ENCODE measurements around the gene FBXO46.
"Not testable (repeated sequence)": the region's sequence is repeated elsewhere in the genome, so short reads cannot be mapped to it uniquely, and the experiment has no call there.

Gene FBXO46

GRCh38 chr19:45728683-45729082 lies 2.0 kb downstream of the FBXO46 start:
- DNase-seq (ENCODE audit: low spot score), result not testable (repeated sequence)

- not testable (repeated sequence) for DNase-seq (ENCODE audit: low spot score)
These were observed 10.6 kb downstream of the FBXO46 start for GRCh38 chr19:45720065-45720464.

GRCh38 chr19:45717983-45718650 lies 12.6 kb downstream of the FBXO46 start:
- no peak for DNase-seq (ENCODE audit: low spot score)

- peak; percentile 99 for DNase-seq (ENCODE audit: low spot score)
These were observed 13.3 kb downstream of the FBXO46 start for GRCh38 chr19:45717131-45717982.

GRCh38 chr19:45716359-45717130 lies 14.2 kb downstream of the FBXO46 start:
- DNase-seq (ENCODE audit: low spot score), result no peak

- DNase-seq (ENCODE audit: low spot score), result no peak
These were observed 15.6 kb downstream of the FBXO46 start for GRCh38 chr19:45715139-45715538.

- DNase-seq (ENCODE audit: low spot score), result no peak
These were observed 17.6 kb downstream of the FBXO46 start for GRCh38 chr19:45713141-45713540.

- DNase-seq (ENCODE audit: low spot score), result no peak
These were observed 18.0 kb downstream of the FBXO46 start for GRCh38 chr19:45712699-45713067.

- DNase-seq (ENCODE audit: low spot score), result no peak
These were observed 18.6 kb downstream of the FBXO46 start for GRCh38 chr19:45711851-45712698.

- no peak for DNase-seq (ENCODE audit: low spot score)
These were observed 20.2 kb downstream of the FBXO46 start for GRCh38 chr19:45710356-45711130.

GRCh38 chr19:45705710-45706415 lies 24.8 kb downstream of the FBXO46 start:
- no peak for DNase-seq (ENCODE audit: low spot score)

- no peak for DNase-seq (ENCODE audit: low spot score)
These were observed 25.6 kb downstream of the FBXO46 start for GRCh38 chr19:45705115-45705514.

- no peak for DNase-seq (ENCODE audit: low spot score)
These were observed 29.0 kb downstream of the FBXO46 start for GRCh38 chr19:45701676-45702075.

GRCh38 chr19:45693106-45693788 lies 37.4 kb downstream of the FBXO46 start:
- peak; percentile 83 for DNase-seq (ENCODE audit: low spot score)

GRCh38 chr19:45692187-45693105 lies 38.2 kb downstream of the FBXO46 start, which contains the start of gene QPCTL:
Gene QPCTL (plus strand): TSS chr19:45692666. CDS start chr19:45692704, 38 bp downstream.
- peak; percentile 95 for DNase-seq (ENCODE audit: low spot score)

GRCh38 chr19:45691516-45692186 lies 39.0 kb downstream of the FBXO46 start, which contains the start of gene SNRPD2:
Gene SNRPD2 (minus strand): TSS chr19:45691953. CDS start chr19:45691888, 65 bp downstream.
- DNase-seq (ENCODE audit: low spot score), result no peak

GRCh38 chr19:45687599-45687998 lies 43.1 kb downstream of the FBXO46 start:
- no peak for DNase-seq (ENCODE audit: low spot score)

- not testable (repeated sequence) for DNase-seq (ENCODE audit: low spot score)
These were observed 45.7 kb downstream of the FBXO46 start for GRCh38 chr19:45685045-45685444.

All from left forelimb (tissue), 1 donor.